Adrenal gland (tissue), 12 donors: ENCODE measurements around the gene GRIK5. TPM values are rescaled to one million over a fixed set of nuclear protein-coding genes. Genes with fewer than 3 reads are reported as not detected.

Source experiments
- DNase-seq, 7 donors: peaks; one replicate each; pipeline ENCODE4 v3.0.0-alpha.2; 2019 to 2020
- H3K27ac ChIP-seq, 5 donors: fragments of 200-600 bp; sonication (generic) in 4 of 5; 1 replicate in 3 of 5; 2 replicates in 2 of 5; pipeline versions ENCODE4 v1.5.1 to v1.8.0; 2016 to 2020; ENCODE audit warnings: mild to moderate bottlenecking in 1 of 5
- H3K27me3 ChIP-seq: fragments of 200-600 bp; 2 replicates; pipeline ENCODE4 v1.8.0; 2021
- H3K36me3 ChIP-seq, 2 donors: fragments of 200-600 bp; replicated peaks in 1 of 2; 1 replicate in 1 of 2; 2 replicates in 1 of 2; pipeline versions ENCODE4 v1.5.1 to v1.8.0; 2018 to 2022
- H3K4me1 ChIP-seq, 2 donors: fragments of 200-600 bp; replicated peaks in 1 of 2; 1 replicate in 1 of 2; 2 replicates in 1 of 2; pipeline versions ENCODE4 v1.5.1 to v1.8.0; 2018 to 2021
- H3K4me3 ChIP-seq, 4 donors: fragments of 200-600 bp; sonication (generic) in 3 of 4; one replicate each; pipeline ENCODE4 v1.5.1; 2016 to 2018
- H3K9me3 ChIP-seq, 3 donors: fragments of 200-600 bp; sonication (generic) in 1 of 3; replicated peaks in 1 of 3; 1 replicate in 2 of 3; 2 replicates in 1 of 3; pipeline versions ENCODE4 v1.5.1 to v1.8.0; 2016 to 2021
- CTCF ChIP-seq, 6 experiments: fragments of 450-650 bp in 4 of 6; fragments of 200-600 bp in 2 of 6; sonication (generic) in 1 of 6; IDR thresholded peaks; 1 replicate in 5 of 6; 2 replicates in 1 of 6; pipeline versions ENCODE4 v1.5.1 to v1.8.0; 2016 to 2021; ENCODE audit warnings: antibody characterized with exemption in 6 of 6, mild to moderate bottlenecking in 2 of 6, moderate library complexity in 1 of 6
- POLR2A ChIP-seq, 2 donors: fragments of 450-650 bp; IDR thresholded peaks; one replicate each; pipeline ENCODE4 v1.6.1; 2017; ENCODE audit warnings: antibody characterized with exemption in 2 of 2, mild to moderate bottlenecking in 2 of 2, moderate library complexity in 1 of 2
- WGBS, 4 donors: extraction: QIAGEN DNeasy Blood & Tissue Kit in 2 of 4; methylation state at CpG; one replicate each; pipeline versions ENCODE4 v1.1.5 to v1.1.7; 2013 to 2017; 5-methylcytosine and 5-hydroxymethylcytosine counted together
- intact Hi-C, 2 donors: fragments of 100-400 bp; cut with DNase I; formaldehyde crosslinking; loops; one replicate each; pipeline versions ENCODE4 v1.14.1 to v1.15.0; 2022 to 2023
- polyA plus RNA-seq, 3 donors: library from polyadenylated mRNA; stranded (reverse); fragments of 200-250 nt in 2 of 3; fragments of 350-450 nt in 1 of 3; fragmentation: Illumina TruSeq in 1 of 3; extraction: RNeasy Lipid Tissue Mini Kit (QIAGEN cat#74804) in 1 of 3; gene quantifications; one replicate each; pipeline ENCODE4 v1.2.3, GENCODE V29; 2013 to 2014
- total RNA-seq, 9 donors: library from RNA; depleted of rRNA in 4 of 9; stranded (reverse); fragments of >200 nt in 4 of 9; fragments of 120-200 nt in 1 of 9; fragmentation: NEBNext Ultra II Directional in 1 of 9; extraction: Animal tissue kit (Norgen Biotek cat#: 25700) in 1 of 9; gene quantifications; one replicate each; pipeline versions ENCODE4 v1.1.0 to v1.2.4, GENCODE V29; 2013 to 2023
- donor health status: healthy with polysubstance abuse.
- donor health status: Bipolar disorder and iron deficiency.
- donor health status: DM: yes; HTN: yes; CAD: no.
- donor health status: DM: no; HTN: no; CAD: no.
- donor health status: DM: no; HTN: no; CAD: no.
- donor health status: DM: yes; HTN: yes; CAD: no.

GRIK5 gene
- total and polyA plus RNA-seq, 12 donors = 0.24 to 11.9 (median 2.3) TPM; not detected in 1

GRCh38 chr19:42023943-42024260 is 46.1 kb downstream of the GRIK5 start:
- Histone ChIP-seq H3K27ac (no peak overlapping the region), H3K4me3 (no peak overlapping the region), H3K9me3 (no peaks in the 10 kb centered on the region), H3K27me3 (no peaks in the 10 kb centered on the region), H3K4me1 (no peaks in the 10 kb centered on the region), H3K36me3 (no peaks in the 10 kb centered on the region)
- DNase-seq = no peak
- 80 to 89% (median 87%) methylated on average over 4 of the region's 4 CpGs for WGBS, 4 donors
- intact Hi-C loops = no loop called here
- TF ChIP-seq CTCF (IDR thresholded peaks at IDR 0.05) = no peak
- TF ChIP-seq POLR2A (IDR thresholded peaks at IDR 0.05) = no peak

- 73 to 80% (median 78%) methylated on average over 17 of the region's 17 CpGs for WGBS, 4 donors
- no peaks in the 10 kb centered on the region for H3K9me3 ChIP-seq
- no peaks in the 10 kb centered on the region for H3K4me1 ChIP-seq
- TF ChIP-seq CTCF (IDR thresholded peaks at IDR 0.05) = no peak
- TF ChIP-seq POLR2A (IDR thresholded peaks at IDR 0.05) = no peak
- H3K27ac ChIP-seq = no peak overlapping the region
- H3K4me3 ChIP-seq = no peak overlapping the region
- H3K36me3 ChIP-seq = no peaks in the 10 kb centered on the region
- intact Hi-C loops = no loop called here
- DNase-seq = no peak
- H3K27me3 ChIP-seq = no peaks in the 10 kb centered on the region
Measured at GRCh38 chr19:42023121-42023942, 46.7 kb downstream of the GRIK5 start.

GRCh38 chr19:42022616-42023015 is 47.4 kb downstream of the GRIK5 start:
- Histone ChIP-seq H3K9me3 (no peaks in the 10 kb centered on the region), H3K4me3 (no peak overlapping the region), H3K4me1 (no peaks in the 10 kb centered on the region), H3K27ac (no peak overlapping the region), H3K27me3 (no peaks in the 10 kb centered on the region), H3K36me3 (no peaks in the 10 kb centered on the region)
- 67 to 82% (median 71%) methylated on average over 5 of the region's 5 CpGs for WGBS, 4 donors
- DNase-seq = no peak
- TF ChIP-seq CTCF (IDR thresholded peaks at IDR 0.05) (no peak), POLR2A (IDR thresholded peaks at IDR 0.05) (no peak)
- intact Hi-C loops = no loop called here

- H3K4me3 ChIP-seq = no peak overlapping the region
- WGBS, 4 donors = 77 to 82% (median 77%) methylated on average over 15 of the region's 15 CpGs
- no peak for DNase-seq
- H3K27me3 ChIP-seq = no peaks in the 10 kb centered on the region
- H3K4me1 ChIP-seq = no peaks in the 10 kb centered on the region
- no peak overlapping the region for H3K27ac ChIP-seq
- no peaks in the 10 kb centered on the region for H3K36me3 ChIP-seq
- intact Hi-C loops = no loop called here
- no peak for TF ChIP-seq POLR2A (IDR thresholded peaks at IDR 0.05)
- TF ChIP-seq CTCF (IDR thresholded peaks at IDR 0.05) = no peak
- H3K9me3 ChIP-seq = no peaks in the 10 kb centered on the region
Measured at GRCh38 chr19:42021185-42021584, 48.8 kb downstream of the GRIK5 start.
